IMR-90 (cell line): ENCODE data around the gene DDHD1. TPM values are rescaled to one million over a fixed set of nuclear protein-coding genes. Genes with fewer than 3 reads are reported as not detected.

ENCODE experiments used
- ATAC-seq: fragments of 200-7000 bp; cut with Tn5 transposase; 2 replicates; pipeline ENCODE4 v1.9.1; 2020; ENCODE audit warnings: low read depth, mild to moderate bottlenecking, moderate library complexity
- BruUV-seq: library from RNA; stranded (reverse); fragments of 400-500 nt; replicated peaks from 2 replicates; lab custom pipeline; 2021; lab: Mats Ljungman, UMichigan
- CTCF ChIA-PET: fragments of 300-600 bp; formaldehyde crosslinking; extraction: SDS; loops from one replicate; lab custom pipeline; 2021; ENCODE audit warnings: antibody characterized with exemption; lab: Yijun Ruan, JAX
- POLR2A ChIA-PET: fragments of 300-600 bp; sonication (Branson Sonifier 250); formaldehyde crosslinking; loops from one replicate; lab custom pipeline; 2022; ENCODE audit warnings: antibody characterized with exemption; ENCODE audit not compliant: unreplicated experiment; lab: Charles Lee
- DNase-seq: peaks from one replicate; pipeline ENCODE4 v3.0.0; 2013
- H2AFZ ChIP-seq: replicated peaks from 2 replicates; pipeline ENCODE3; 2013; ENCODE audit warnings: low read length, mild to moderate bottlenecking; ENCODE audit not compliant: poor library complexity
- H2AK5ac ChIP-seq: 2 replicates; pipeline ENCODE4 v1.6.1; 2013; ENCODE audit warnings: low read depth, low read length, inconsistent platforms
- H2AK9ac ChIP-seq: replicated peaks from 2 replicates; pipeline ENCODE3; 2013; ENCODE audit warnings: mild to moderate bottlenecking, low read depth, low read length, moderate library complexity; ENCODE audit not compliant: poor library complexity
- H2BK120ac ChIP-seq: 2 replicates; pipeline ENCODE4 v1.6.1; 2013; ENCODE audit warnings: low read depth, low read length, inconsistent platforms
- H2BK15ac ChIP-seq: 3 replicates; pipeline ENCODE4 v1.6.1; 2013; ENCODE audit warnings: low read depth, low read length, inconsistent platforms
- H2BK20ac ChIP-seq: 2 replicates; pipeline ENCODE4 v1.6.1; 2013; ENCODE audit warnings: low read depth, mild to moderate bottlenecking, inconsistent platforms, low read length, moderate library complexity
- H2BK5ac ChIP-seq: 2 replicates; pipeline ENCODE4 v1.6.1; 2013; ENCODE audit warnings: mild to moderate bottlenecking, low read depth, low read length, inconsistent platforms; ENCODE audit not compliant: poor library complexity, severe bottlenecking
- H3K14ac ChIP-seq: replicated peaks from 2 replicates; pipeline ENCODE4 v1.6.1; 2013; ENCODE audit warnings: low read depth, low read length, inconsistent platforms
- H3K18ac ChIP-seq: 2 replicates; pipeline ENCODE4 v1.6.1; 2013; ENCODE audit warnings: low read depth, low read length, control low read depth
- H3K23ac ChIP-seq: 2 replicates; pipeline ENCODE4 v1.6.1; 2013; ENCODE audit warnings: low read depth, low read length, inconsistent platforms
- H3K27ac ChIP-seq: 2 replicates; pipeline ENCODE4 v1.5.1; 2013; ENCODE audit warnings: mild to moderate bottlenecking, control low read depth, low read length; ENCODE audit not compliant: insufficient read depth
- H3K27me3 ChIP-seq: 2 replicates; pipeline ENCODE4 v1.6.1; 2013; ENCODE audit warnings: low read length; ENCODE audit not compliant: control insufficient read depth, insufficient read depth
- H3K36me3 ChIP-seq: 2 replicates; pipeline ENCODE4 v1.6.1; 2013; ENCODE audit warnings: low read length, mixed read lengths; ENCODE audit not compliant: control insufficient read depth, insufficient read depth
- H3K4ac ChIP-seq: 2 replicates; pipeline ENCODE4 v1.6.1; 2013; ENCODE audit warnings: low read depth, low read length, inconsistent platforms
- H3K4me1 ChIP-seq: 2 replicates; pipeline ENCODE4 v1.6.1; 2013; ENCODE audit warnings: low read length, mixed read lengths; ENCODE audit not compliant: control insufficient read depth, insufficient read depth
- H3K4me2 ChIP-seq: 2 replicates; pipeline ENCODE4 v1.6.1; 2013; ENCODE audit warnings: low read depth, mild to moderate bottlenecking, control low read depth, low read length, moderate library complexity
- H3K4me3 ChIP-seq: 2 replicates; pipeline ENCODE4 v1.5.1; 2013; ENCODE audit warnings: low read depth, mild to moderate bottlenecking, control low read depth, low read length, moderate library complexity; ENCODE audit not compliant: insufficient read depth
- H3K56ac ChIP-seq: 2 replicates; pipeline ENCODE4 v1.6.1; 2013; ENCODE audit warnings: low read length, inconsistent platforms; ENCODE audit not compliant: insufficient read depth; ENCODE audit errors: extremely low read depth
- H3K79me1 ChIP-seq, 2 experiments: 2 replicates each; pipeline ENCODE4 v1.6.1; 2013; ENCODE audit warnings: low read length in 2 of 2, inconsistent platforms in 1 of 2, low read depth in 1 of 2
- H3K9ac ChIP-seq: 2 replicates; pipeline ENCODE4 v1.6.1; 2013; ENCODE audit warnings: low read depth, low read length, control low read depth
- H3K9me1 ChIP-seq: 2 replicates; pipeline ENCODE4 v1.6.1; 2013; ENCODE audit warnings: low read length, inconsistent platforms; ENCODE audit not compliant: insufficient read depth
- H3K9me3 ChIP-seq: 2 replicates; pipeline ENCODE4 v1.6.1; 2013; ENCODE audit warnings: low read length; ENCODE audit not compliant: control insufficient read depth, insufficient read depth
- H4K20me1 ChIP-seq: 2 replicates; pipeline ENCODE4 v1.6.1; 2013; ENCODE audit warnings: low read length, inconsistent platforms; ENCODE audit not compliant: insufficient read depth
- H4K5ac ChIP-seq: 2 replicates; pipeline ENCODE4 v1.6.1; 2013; ENCODE audit warnings: mild to moderate bottlenecking, low read depth, low read length, control low read depth
- H4K8ac ChIP-seq, 2 experiments: 2 replicates each; pipeline ENCODE4 v1.6.1; 2013; ENCODE audit warnings: low read depth in 2 of 2, low read length in 2 of 2, control low read depth in 1 of 2, inconsistent platforms in 1 of 2
- H4K91ac ChIP-seq: 2 replicates; pipeline ENCODE4 v1.6.1; 2013; ENCODE audit warnings: low read depth, low read length, inconsistent platforms; ENCODE audit not compliant: insufficient read depth
- BHLHE40 ChIP-seq: fragments of 150-350 bp; IDR thresholded peaks from 2 replicates; pipeline ENCODE4 v1.6.1; 2016; ENCODE audit warnings: mild to moderate bottlenecking, low read depth, low read length
- CEBPB ChIP-seq: IDR thresholded peaks from 2 replicates; pipeline ENCODE4 v1.6.1; 2012; ENCODE audit warnings: low read depth, low read length, improper control_type of control experiment
- CHD1 ChIP-seq: IDR thresholded peaks from 2 replicates; pipeline ENCODE4 v1.6.1; 2012; ENCODE audit warnings: low read depth, low read length, improper control_type of control experiment
- RCOR1 ChIP-seq: IDR thresholded peaks from 2 replicates; pipeline ENCODE4 v1.6.1; 2012; ENCODE audit warnings: mild to moderate bottlenecking, low read length, improper control_type of control experiment; ENCODE audit not compliant: insufficient replicate concordance
- WGBS, 2 experiments: methylation state at CpG; one replicate each; pipeline versions ENCODE4 v1.1.5 to v1.1.7; 2013; ENCODE audit warnings: missing lambda C conversion rate in 2 of 2; ENCODE audit not compliant: insufficient read length in 1 of 2; ENCODE audit errors: extremely low coverage in 2 of 2; 5-methylcytosine and 5-hydroxymethylcytosine counted together
- dilution Hi-C: fragments of 300-500 bp; cut with HindIII; formaldehyde crosslinking; loops from one replicate; pipeline ENCODE4 v1.14.3; 2018; ENCODE audit warnings: low sequenced_read_pairs; ENCODE audit not compliant: unreplicated experiment
- in situ Hi-C: fragments of 300-500 bp; cut with MboI; formaldehyde crosslinking; loops from 3 replicates; pipeline ENCODE4 v1.14.3; 2019; ENCODE audit warnings: low sequenced_read_pairs, inconsistent platforms, mixed read lengths
- intact Hi-C: fragments of 100-400 bp; cut with micrococcal nuclease; formaldehyde crosslinking; loops from 2 replicates; pipeline ENCODE4 v1.10.0; 2022
- polyA plus RNA-seq, 3 experiments: library from polyadenylated mRNA; depleted of rRNA; stranded (reverse); fragments of >200 nt; gene quantifications; 2 replicates each; pipeline ENCODE4 v1.2.3, GENCODE V29; 2012; ENCODE audit warnings: low replicate concordance in 1 of 3
- total RNA-seq: library from RNA; depleted of rRNA; stranded (reverse); fragments of >200 nt; gene quantifications from 2 replicates; pipeline ENCODE4 v1.2.3, GENCODE V29; 2012

The DDHD1 gene
- total and polyA plus RNA-seq, 2 of the 4 experiments (the other 2 are of a cell fraction), result 4.5 to 9.0 TPM

DNA sequence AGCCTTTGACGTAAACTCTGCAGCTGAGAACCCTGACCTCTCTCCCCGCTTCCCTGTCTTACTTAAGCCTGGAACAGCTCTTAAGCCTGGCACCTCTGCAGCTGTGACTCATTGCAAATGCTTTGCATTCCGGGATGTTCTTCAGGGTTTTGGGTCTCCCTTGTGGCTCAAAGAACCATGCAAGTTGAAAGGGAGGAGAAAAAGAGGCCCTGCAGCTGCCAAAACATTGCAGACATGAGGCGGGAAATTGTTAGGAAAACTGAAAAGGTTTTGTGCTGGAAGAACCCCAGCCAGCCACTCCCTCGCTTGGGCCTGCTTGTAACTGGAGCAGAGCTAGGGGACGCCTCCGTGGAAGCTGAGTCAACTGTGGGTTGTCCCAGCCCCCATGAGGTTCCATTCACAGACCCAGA lies 142.1 kb downstream of the DDHD1 start (continued):
- TF ChIP-seq BHLHE40, result no peak

DNA sequence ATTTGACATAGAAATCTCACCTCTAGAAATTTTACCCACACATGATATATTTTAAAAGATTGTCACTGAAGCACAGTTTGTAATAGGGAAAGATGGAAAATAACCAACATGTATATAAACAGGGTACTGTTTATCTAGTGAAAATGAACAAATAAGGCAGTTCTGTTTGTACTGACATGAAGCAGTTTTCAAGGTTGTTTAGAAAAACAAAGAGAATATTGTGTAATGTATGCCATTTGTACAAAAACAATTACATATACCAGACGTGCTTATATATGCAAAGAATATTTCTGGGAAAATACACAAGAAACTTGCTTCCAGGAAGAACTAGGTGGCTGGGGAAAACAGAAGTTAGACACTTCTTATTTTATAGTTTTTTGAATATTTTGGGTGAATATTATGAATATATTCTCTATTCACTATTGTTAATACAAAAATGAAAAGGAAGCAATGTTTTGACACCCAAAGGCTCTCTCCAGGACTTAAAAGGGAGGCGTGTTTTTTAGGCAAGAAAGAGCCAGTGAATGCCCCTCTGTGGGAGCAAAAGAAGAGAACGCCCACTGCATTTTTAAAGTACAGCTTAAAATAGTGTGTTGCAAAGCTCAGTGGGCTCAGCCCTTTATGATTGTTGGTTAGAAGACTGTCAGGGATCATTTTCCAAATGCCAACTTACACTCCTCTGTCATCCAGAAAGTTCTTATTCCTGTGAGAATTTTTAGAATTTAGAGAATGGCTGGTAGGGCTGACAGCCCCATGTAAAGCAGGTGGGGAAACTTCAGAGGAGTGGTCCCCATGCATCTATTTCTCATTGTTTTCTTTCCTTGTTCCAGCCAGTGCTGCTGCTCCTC lies 142.7 kb downstream of the DDHD1 start:
- Histone ChIP-seq H2BK15ac (no peak overlapping the region), H3K27ac (peak overlapping the region; percentile 38; the same call in 1 of the 2 replicates), H3K4ac (0 out of 2 replicates have a peak overlapping the region, but pooled peaks have one; percentile 1), H4K5ac (peak overlapping the region; percentile 33; the same call in 1 of the 2 replicates), H3K9me1 (peaks cover 5% of the 10 kb centered on the region; the same call in 1 of the 2 replicates), H2BK5ac (peak overlapping the region; percentile 74), H3K14ac (0 out of 2 replicates have a peak overlapping the region, but pooled peaks have one; percentile 15), H2AK5ac (no peak overlapping the region), H4K8ac (peak overlapping the region in 1 of 2 experiments; percentile 44; a peak in 2 of 4 replicates), H2AK9ac (no peak overlapping the region), H3K4me3 (no peak overlapping the region), H3K56ac (peak overlapping the region; percentile 7; the same call in 1 of the 2 replicates), H3K18ac (peak overlapping the region; percentile 31), H2BK20ac (peak overlapping the region; percentile 54; the same call in 1 of the 2 replicates), H3K79me1 (no peaks in the 10 kb centered on the region), H4K20me1 (no peaks in the 10 kb centered on the region), H2BK120ac (peak overlapping the region; percentile 35), H3K23ac (no peak overlapping the region), H3K4me2 (peak overlapping the region; percentile 20; the same call in 1 of the 2 replicates), H4K91ac (peak overlapping the region; percentile 38), H2AFZ (peak overlapping the region; percentile 86), H3K9me3 (no peaks in the 10 kb centered on the region), H3K4me1 (peaks cover 7% of the 10 kb centered on the region), H3K27me3 (no peaks in the 10 kb centered on the region), H3K36me3 (no peaks in the 10 kb centered on the region), H3K9ac (no peak overlapping the region)
- 0 out of 2 replicates have a peak, but pooled peaks have one; percentile 23 for TF ChIP-seq CHD1
- peak; percentile 46 for TF ChIP-seq CEBPB
- no peak for TF ChIP-seq RCOR1
- dilution Hi-C loops, result no loop called here
- ATAC-seq (peak; percentile 13), DNase-seq (no peak)
- ChIA-PET CTCF (interaction anchor here (0.7 to 1.5 kb wide), 2 partner anchors 8 to 171 kb away, joined by 3 read pairs; no protein-coding TSS in a partner anchor), POLR2A (no interaction called here)
- WGBS, 2 experiments, result 80% methylated on average over 1 of the region's 3 CpGs; no CpG with 5 or more reads in 1 of the 2 experiments
- in situ Hi-C loops, result no loop called here
- BruUV-seq, result no TSS peak
- intact Hi-C loops, result loop anchor here (2.0 kb wide), 2 partner anchors 34 to 60 kb away; partner anchors contain the start of gene FERMT2
